HCT116 (cell line): Measurements from ENCODE around the gene GEMIN4. TPM values are rescaled to one million over a fixed set of nuclear protein-coding genes. Genes with fewer than 3 reads are reported as not detected.
A peak's percentile ranks its signal among the peaks of the same experiment; 100 is the strongest.

ENCODE experiments used
- ATAC-seq: fragments of 200-7000 bp; cut with Tn5 transposase; 2 replicates; pipeline ENCODE4 v1.9.1; 2020; ENCODE audit warnings: mild to moderate bottlenecking, moderate library complexity
- Bru-seq: library from RNA; stranded (reverse); fragments of 400-500 nt; gene quantifications from one replicate; lab custom pipeline; 2021; lab: Mats Ljungman, UMichigan
- BruChase-seq, 2 experiments: library from RNA; stranded (reverse); fragments of 400-500 nt; gene quantifications; one replicate each; lab custom pipeline; 2021; lab: Mats Ljungman, UMichigan
- BruUV-seq: library from RNA; stranded (reverse); fragments of 400-500 nt; replicated peaks from 2 replicates; lab custom pipeline; 2021; lab: Mats Ljungman, UMichigan
- CTCF ChIA-PET: fragments of 300-600 bp; sonication (Branson Sonifier 250); formaldehyde crosslinking; loops from one replicate; lab custom pipeline; 2021; ENCODE audit warnings: antibody characterized with exemption; lab: Charles Lee
- POLR2A ChIA-PET: fragments of 300-600, 350-600 bp; sonication (Branson Sonifier 250); formaldehyde crosslinking; loops from one replicate; lab custom pipeline; 2021; ENCODE audit warnings: antibody characterized with exemption; lab: Charles Lee
- RAD21 ChIA-PET, 2 experiments: fragments of 300-600 bp; sonication (Branson Sonifier 250); formaldehyde crosslinking; loops; one replicate each; lab custom pipeline; 2023; ENCODE audit warnings: low total read pairs in 2 of 2; ENCODE audit not compliant: uncharacterized antibody in 2 of 2, unreplicated experiment in 2 of 2, low non-redundant PET in 1 of 2; lab: Charles Lee
- DNase-seq: peaks from one replicate; pipeline ENCODE4 v3.0.0-alpha.2; 2010; ENCODE audit warnings: low read depth, low spot score
- H2AFZ ChIP-seq: fragments of 200-600 bp; shearing (Covaris generic), sonication (generic); 2 replicates; pipeline ENCODE4 v1.6.1; 2017; ENCODE audit warnings: low read depth, mixed run types, mixed read lengths, antibody characterized with exemption, low read length; ENCODE audit not compliant: poor library complexity, severe bottlenecking
- H3K27ac ChIP-seq: 2 replicates; pipeline ENCODE4 v1.5.1; 2012; ENCODE audit warnings: low read depth, low read length
- H3K27me3 ChIP-seq: fragments of 200-600 bp; sonication (generic); 2 replicates; pipeline ENCODE4 v1.6.1; 2016; ENCODE audit warnings: mixed run types, low read length, mixed read lengths; ENCODE audit not compliant: insufficient read depth
- H3K36me3 ChIP-seq, 2 experiments: fragments of 200-500 bp in 1 of 2; fragments of 200-600 bp in 1 of 2; sonication (Bioruptor generic) in 1 of 2; sonication (generic) in 1 of 2; 2 replicates each; pipeline versions ENCODE4 v1.5.1 to v1.6.1; 2014 to 2016; ENCODE audit warnings: low read length in 2 of 2, inconsistent platforms in 1 of 2, mixed read lengths in 1 of 2, mixed run types in 1 of 2; ENCODE audit not compliant: insufficient read depth in 2 of 2, control insufficient read depth in 1 of 2
- H3K4me1 ChIP-seq, 2 experiments: fragments of 200-600 bp in 1 of 2; sonication (generic) in 1 of 2; 2 replicates each; pipeline versions ENCODE4 v1.5.1 to v1.6.1; 2012 to 2017; ENCODE audit warnings: low read length in 2 of 2, inconsistent platforms in 1 of 2, mild to moderate bottlenecking in 1 of 2, mixed read lengths in 1 of 2, mixed run types in 1 of 2, moderate library complexity in 1 of 2; ENCODE audit not compliant: insufficient read depth in 2 of 2, control insufficient read depth in 1 of 2
- H3K4me2 ChIP-seq: fragments of 200-600 bp; sonication (generic); 2 replicates; pipeline ENCODE4 v1.6.1; 2017; ENCODE audit warnings: mixed run types, low read length, mixed read lengths
- H3K4me3 ChIP-seq, 2 experiments: fragments of 200-600 bp in 1 of 2; sonication (generic) in 1 of 2; replicated peaks in 1 of 2; 2 replicates each; pipeline ENCODE4 v1.5.1; 2011 to 2016; ENCODE audit warnings: low read length in 2 of 2, control low read depth in 1 of 2, low read depth in 1 of 2, mild to moderate bottlenecking in 1 of 2, mixed read lengths in 1 of 2, mixed run types in 1 of 2
- H3K79me2 ChIP-seq: fragments of 200-600 bp; sonication (generic); 2 replicates; pipeline ENCODE4 v1.6.1; 2017; ENCODE audit warnings: mild to moderate bottlenecking, mixed run types, low read length, moderate library complexity, mixed read lengths; ENCODE audit not compliant: insufficient read depth
- H3K9ac ChIP-seq: fragments of 200-600 bp; sonication (generic); 2 replicates; pipeline ENCODE4 v1.6.1; 2016; ENCODE audit warnings: low read length, mixed read lengths
- H3K9me2 ChIP-seq: fragments of 200-600 bp; sonication (generic), shearing (Covaris generic); 2 replicates; pipeline ENCODE4 v1.6.1; 2017; ENCODE audit warnings: mixed run types, mild to moderate bottlenecking, moderate library complexity; ENCODE audit not compliant: insufficient read depth
- H3K9me3 ChIP-seq, 2 experiments: fragments of 200-500 bp in 1 of 2; fragments of 200-600 bp in 1 of 2; sonication (Bioruptor generic) in 1 of 2; sonication (generic) in 1 of 2; 2 replicates each; pipeline ENCODE4 v1.6.1; 2014 to 2017; ENCODE audit warnings: low read length in 2 of 2, mixed read lengths in 2 of 2, inconsistent platforms in 1 of 2, low read depth in 1 of 2, mild to moderate bottlenecking in 1 of 2, mixed run types in 1 of 2, moderate library complexity in 1 of 2; ENCODE audit not compliant: control insufficient read depth in 1 of 2, insufficient read depth in 1 of 2
- H4K20me1 ChIP-seq: fragments of 200-600 bp; sonication (generic), shearing (Covaris generic); 2 replicates; pipeline ENCODE4 v1.6.1; 2017; ENCODE audit warnings: mixed run types, mild to moderate bottlenecking, moderate library complexity; ENCODE audit not compliant: insufficient read depth
- ATF3 ChIP-seq: IDR thresholded peaks from 2 replicates; pipeline ENCODE4 v1.6.1; 2012
- CBX3 ChIP-seq: IDR thresholded peaks from 2 replicates; pipeline ENCODE4 v1.6.1; 2012; ENCODE audit warnings: low read depth
- CEBPB ChIP-seq: IDR thresholded peaks from 2 replicates; pipeline ENCODE4 v1.6.1; 2012; ENCODE audit warnings: low read depth
- CTCF ChIP-seq, 3 experiments: fragments of 200-600 bp in 1 of 3; sonication (generic) in 1 of 3; IDR thresholded peaks in 2 of 3; conservative IDR thresholded peaks in 1 of 3; 2 replicates each; pipeline ENCODE4 v1.5.1; 2012 to 2017; ENCODE audit warnings: low read depth in 2 of 3, low read length in 2 of 3, antibody characterized with exemption in 1 of 3, borderline replicate concordance in 1 of 3, control low read depth in 1 of 3, mild to moderate bottlenecking in 1 of 3, mixed read lengths in 1 of 3, mixed run types in 1 of 3, moderate library complexity in 1 of 3; ENCODE audit not compliant: insufficient read depth in 1 of 3
- ELF1 ChIP-seq: IDR thresholded peaks from 2 replicates; pipeline ENCODE4 v1.6.1; 2012; ENCODE audit warnings: low read depth, borderline replicate concordance
- EZH2 ChIP-seq: fragments of 200-600 bp; sonication (generic); IDR thresholded peaks from 2 replicates; pipeline ENCODE4 v1.6.1; 2017; ENCODE audit warnings: antibody characterized with exemption, mixed run types
- JUND ChIP-seq: IDR thresholded peaks from 2 replicates; pipeline ENCODE4 v1.6.1; 2012
- MAX ChIP-seq: IDR thresholded peaks from 2 replicates; pipeline ENCODE4 v1.6.1; 2012
- POLR2A ChIP-seq: IDR thresholded peaks from 2 replicates; pipeline ENCODE4 v1.7.0; 2011; ENCODE audit warnings: borderline replicate concordance; ENCODE audit not compliant: insufficient read depth, insufficient read length; ENCODE audit errors: extremely low read depth
- POLR2AphosphoS5 ChIP-seq: IDR thresholded peaks from 2 replicates; pipeline ENCODE4 v1.6.1; 2011; ENCODE audit warnings: mild to moderate bottlenecking, low read depth, low read length, moderate library complexity
- RAD21 ChIP-seq: IDR thresholded peaks from 2 replicates; pipeline ENCODE4 v1.6.1; 2012; ENCODE audit warnings: low read depth, mild to moderate bottlenecking
- REST ChIP-seq: IDR thresholded peaks from 2 replicates; pipeline ENCODE4 v1.6.1; 2012; ENCODE audit warnings: low read depth
- SP1 ChIP-seq: IDR thresholded peaks from 2 replicates; pipeline ENCODE4 v1.6.1; 2012; ENCODE audit warnings: low read depth
- TCF7L2 ChIP-seq: IDR thresholded peaks from 2 replicates; pipeline ENCODE4 v1.7.0; 2011; ENCODE audit warnings: borderline replicate concordance, inconsistent platforms; ENCODE audit not compliant: insufficient read depth, insufficient read length; ENCODE audit errors: extremely low read depth
- ZBTB33 ChIP-seq: IDR thresholded peaks from 2 replicates; pipeline ENCODE4 v1.6.1; 2011; ENCODE audit warnings: mild to moderate bottlenecking, low read length, moderate library complexity; ENCODE audit not compliant: insufficient replicate concordance; ENCODE audit errors: extremely low read depth
- ZFX ChIP-seq: fragments of 450-650 bp; IDR thresholded peaks from 2 replicates; pipeline ENCODE4 v1.6.1; 2017
- intact Hi-C: fragments of 100-400 bp; cut with micrococcal nuclease; formaldehyde crosslinking; loops from 2 replicates; pipeline ENCODE4 v1.10.0; 2022
- long read RNA-seq: library from polyadenylated mRNA; unstranded; transcript quantifications from one replicate; pipeline ENCODE4 v2.0.0, GENCODE V29; 2021; ENCODE audit not compliant: unreplicated experiment
- polyA plus RNA-seq: library from polyadenylated mRNA; unstranded; fragments of >200 nt; gene quantifications from 2 replicates; pipeline ENCODE4 v1.2.1, GENCODE V29; 2012; ENCODE audit warnings: missing spikeins
- total RNA-seq: library from RNA; stranded (reverse); gene quantifications from one replicate; pipeline ENCODE4 v1.2.1, GENCODE V29; 2021; ENCODE audit not compliant: unreplicated experiment

The GEMIN4 gene
- 53.2 TPM for total RNA-seq
- polyA plus RNA-seq = 28.6 and 31.0 TPM in 2 replicates
- Bru-seq, nascent RNA = percentile 88 among the genes with signal in this experiment
- percentile 74 among the genes with signal in this experiment for BruChase-seq, experiment 1, labeled RNA remaining after a 6-hour chase
- percentile 94 among the genes with signal in this experiment for BruChase-seq, experiment 2, labeled RNA remaining after a 2-hour chase
- long read RNA-seq, full-length matches to known transcripts = 143 of 146 reads
- long read RNA-seq, partial matches to known transcripts = 2 of 146 reads
- long read RNA-seq, other reads (novel, unspliced or antisense) = 1 of 146 reads

- DNase-seq = peak; percentile 69
- no peaks in the 10 kb centered on the region for H4K20me1 ChIP-seq
- CTCF ChIA-PET = interaction anchor here (0.8 to 1.6 kb wide), 3 partner anchors 46 to 340 kb away, joined by 4 to 7 read pairs (median 4); no protein-coding TSS in a partner anchor
- H3K36me3 ChIP-seq = peaks cover 10 to 13% of the 10 kb centered on the region in 2 experiments
- peaks cover 45% of the 10 kb centered on the region for H3K79me2 ChIP-seq
- H3K9me3 ChIP-seq = no peaks in the 10 kb centered on the region
- TF ChIP-seq ZFX = peak; percentile 91
- TF ChIP-seq EZH2 = no peak
- no peak for TF ChIP-seq ATF3
- TF ChIP-seq CEBPB = no peak
- TF ChIP-seq CBX3 = no peak; the same call in 1 of the 2 replicates
- peak; percentile 78 for TF ChIP-seq POLR2A
- TF ChIP-seq POLR2AphosphoS5 = peak; percentile 92
- no peak for TF ChIP-seq REST
- TF ChIP-seq RAD21 = no peak; the same call in 1 of the 2 replicates
- no peak for TF ChIP-seq ZBTB33
- peak; percentile 33 to 94 (median 73); a peak in 5 of 6 replicates for TF ChIP-seq CTCF (IDR thresholded peaks at IDR 0.05 in 2 of 3, conservative IDR thresholded peaks at IDR 0.05 in 1 of 3; ENCODE audit: borderline replicate concordance in 1 of 3, insufficient read depth in 1 of 3, low read depth in 2 of 3, low read length in 2 of 3)
- TF ChIP-seq ELF1 = no peak
- no peak for TF ChIP-seq SP1
- no peak for TF ChIP-seq JUND
- peak; percentile 70 for TF ChIP-seq MAX
- TF ChIP-seq TCF7L2 = peak; percentile 13
- H3K4me1 ChIP-seq = peaks cover 12 to 19% of the 10 kb centered on the region in 2 experiments
- H3K27me3 ChIP-seq = no peaks in the 10 kb centered on the region
- intact Hi-C loops = no loop called here
- peak within 1 kb of the TSS; percentile 76 to 94 for H3K4me3 ChIP-seq
- H3K9ac ChIP-seq = peak within 1 kb of the TSS; percentile 93
- peak; percentile 89 for ATAC-seq
- no TSS peak for BruUV-seq
- RAD21 ChIA-PET = no interaction called here
- H3K9me2 ChIP-seq = no peaks in the 10 kb centered on the region
- no peak within 1 kb of the TSS for H2AFZ ChIP-seq
- POLR2A ChIA-PET = no interaction called here
- H3K27ac ChIP-seq = peak within 1 kb of the TSS; percentile 88
- H3K4me2 ChIP-seq = peak within 1 kb of the TSS; percentile 80
Measured at GRCh38 chr17:752002-752619, at the start of gene GEMIN4. TSS of gene GEMIN4 (minus strand) at chr17:752264. CDS start at chr17:752142, 122 bp downstream.
